H1 (cell line): Measurements from ENCODE around the gene DEXI. TPM values are rescaled to one million over a fixed set of nuclear protein-coding genes. Genes with fewer than 3 reads are reported as not detected.

Experiments
- CTCF ChIA-PET: fragments of 300-600 bp; sonication (Branson Sonifier 250); formaldehyde crosslinking; loops from one replicate; lab custom pipeline; 2021; ENCODE audit not compliant: partially characterized antibody; lab: Charles Lee
- POLR2A ChIA-PET: fragments of 300-600 bp; sonication (Branson Sonifier 250); formaldehyde crosslinking; loops from one replicate; lab custom pipeline; 2021; ENCODE audit warnings: inconsistent platforms; ENCODE audit not compliant: partially characterized antibody; lab: Charles Lee
- DNase-seq, 2 experiments: peaks; one replicate each; pipeline versions ENCODE4 v3.0.0 to v3.0.0-alpha.2; 2010 to 2022; ENCODE audit warnings: low spot score in 2 of 2, low read depth in 1 of 2, mixed read lengths in 1 of 2
- FAIRE-seq: peaks from 2 replicates; lab custom pipeline; 2011; peaks lifted over from hg19 to GRCh38; lab: Jason Lieb, UNC
- H2AFZ ChIP-seq: 2 replicates; pipeline ENCODE4 v1.8.1; 2012; ENCODE audit warnings: low read length, inconsistent platforms
- H2AK5ac ChIP-seq: 2 replicates; pipeline ENCODE4 v1.6.1; 2013; ENCODE audit warnings: low read depth, low read length
- H2BK120ac ChIP-seq: replicated peaks from 2 replicates; pipeline ENCODE3; 2013; ENCODE audit warnings: low read depth, low read length, inconsistent platforms
- H2BK12ac ChIP-seq: 2 replicates; pipeline ENCODE4 v1.6.1; 2013; ENCODE audit warnings: low read depth, low read length
- H2BK15ac ChIP-seq: 2 replicates; pipeline ENCODE4 v1.6.1; 2013; ENCODE audit warnings: low read length
- H2BK20ac ChIP-seq: 2 replicates; pipeline ENCODE4 v1.6.1; 2013; ENCODE audit warnings: low read length
- H2BK5ac ChIP-seq: 2 replicates; pipeline ENCODE4 v1.6.1; 2013; ENCODE audit warnings: low read depth, low read length
- H3K14ac ChIP-seq: 2 replicates; pipeline ENCODE4 v1.6.1; 2013; ENCODE audit warnings: inconsistent platforms; ENCODE audit not compliant: insufficient read length
- H3K18ac ChIP-seq: 2 replicates; pipeline ENCODE4 v1.6.1; 2013; ENCODE audit warnings: low read length; ENCODE audit errors: extremely low read depth
- H3K23ac ChIP-seq: 2 replicates; pipeline ENCODE4 v1.6.1; 2013; ENCODE audit warnings: inconsistent platforms; ENCODE audit not compliant: insufficient read length
- H3K23me2 ChIP-seq: 2 replicates; pipeline ENCODE4 v1.6.1; 2013; ENCODE audit warnings: low read depth, low read length
- H3K27ac ChIP-seq: 2 replicates; pipeline ENCODE4 v1.6.1; 2011; ENCODE audit warnings: low read depth, low read length, inconsistent platforms
- H3K27me3 ChIP-seq, 4 experiments: replicated peaks in 1 of 4; 1 replicate in 1 of 4; 2 replicates in 3 of 4; pipeline versions ENCODE4 v1.6.1 to v1.8.1; 2011 to 2013; ENCODE audit warnings: low read length in 3 of 4, mild to moderate bottlenecking in 3 of 4, inconsistent platforms in 2 of 4, mixed read lengths in 2 of 4, moderate library complexity in 1 of 4; ENCODE audit not compliant: control insufficient read depth in 3 of 4, insufficient read depth in 3 of 4; ENCODE audit errors: extremely low read depth in 1 of 4
- H3K36me3 ChIP-seq, 4 experiments: 2 replicates each; pipeline versions ENCODE4 v1.6.1 to v1.8.1; 2011 to 2013; ENCODE audit warnings: mild to moderate bottlenecking in 4 of 4, low read length in 3 of 4, moderate library complexity in 2 of 4, control low read depth in 1 of 4, inconsistent platforms in 1 of 4; ENCODE audit not compliant: insufficient read depth in 4 of 4, control insufficient read depth in 2 of 4
- H3K4ac ChIP-seq: replicated peaks from 2 replicates; pipeline ENCODE3; 2013; ENCODE audit warnings: low read length, low read depth, mixed read lengths, inconsistent platforms; ENCODE audit not compliant: insufficient read length
- H3K4me1 ChIP-seq, 4 experiments: replicated peaks in 1 of 4; 1 replicate in 1 of 4; 2 replicates in 3 of 4; pipeline versions ENCODE4 v1.6.1 to v1.8.1; 2011 to 2013; ENCODE audit warnings: low read length in 3 of 4, inconsistent platforms in 2 of 4, mixed read lengths in 1 of 4; ENCODE audit not compliant: insufficient read depth in 4 of 4, control insufficient read depth in 3 of 4
- H3K4me2 ChIP-seq, 2 experiments: 2 replicates each; pipeline versions ENCODE4 v1.6.1 to v1.8.1; 2011 to 2013; ENCODE audit warnings: low read depth in 2 of 2, low read length in 2 of 2, control low read depth in 1 of 2, inconsistent platforms in 1 of 2, mild to moderate bottlenecking in 1 of 2; ENCODE audit not compliant: insufficient read depth in 1 of 2
- H3K4me3 ChIP-seq, 4 experiments: fragments of 200-600, 300-600 bp in 1 of 4; sonication (generic), shearing (Covaris generic), sonication (Bioruptor Twin) in 1 of 4; 2 replicates each; pipeline versions ENCODE4 v1.5.1 to v1.8.1; 2011 to 2016; ENCODE audit warnings: low read length in 4 of 4, low read depth in 3 of 4, control low read depth in 2 of 4, inconsistent platforms in 2 of 4, mild to moderate bottlenecking in 2 of 4, mixed read lengths in 1 of 4, moderate library complexity in 1 of 4; ENCODE audit not compliant: insufficient read depth in 2 of 4; ENCODE audit errors: extremely low read depth in 1 of 4
- H3K56ac ChIP-seq: replicated peaks from 2 replicates; pipeline ENCODE3; 2013; ENCODE audit warnings: low read depth, mild to moderate bottlenecking, mixed read lengths, low read length, inconsistent platforms; ENCODE audit not compliant: insufficient read length
- H3K79me1 ChIP-seq: 2 replicates; pipeline ENCODE4 v1.6.1; 2013; ENCODE audit warnings: low read depth, low read length, control low read depth
- H3K79me2 ChIP-seq, 2 experiments: 2 replicates each; pipeline versions ENCODE4 v1.6.1 to v1.8.1; 2012 to 2013; ENCODE audit warnings: low read length in 2 of 2, mild to moderate bottlenecking in 2 of 2, inconsistent platforms in 1 of 2; ENCODE audit not compliant: insufficient read depth in 2 of 2, control insufficient read depth in 1 of 2
- H3K9ac ChIP-seq, 4 experiments: replicated peaks in 1 of 4; 1 replicate in 1 of 4; 2 replicates in 3 of 4; pipeline versions ENCODE4 v1.6.1 to v1.8.1; 2011 to 2013; ENCODE audit warnings: low read depth in 3 of 4, low read length in 3 of 4, control low read depth in 2 of 4, mild to moderate bottlenecking in 2 of 4, moderate library complexity in 2 of 4, inconsistent platforms in 1 of 4; ENCODE audit errors: extremely low read depth in 1 of 4
- H3K9me3 ChIP-seq, 2 experiments: 2 replicates each; pipeline versions ENCODE4 v1.6.1 to v1.8.1; 2012 to 2013; ENCODE audit warnings: mild to moderate bottlenecking in 2 of 2, moderate library complexity in 2 of 2, control low read depth in 1 of 2, inconsistent platforms in 1 of 2, low read depth in 1 of 2, low read length in 1 of 2, mixed read lengths in 1 of 2; ENCODE audit not compliant: insufficient read depth in 2 of 2
- H4K20me1 ChIP-seq, 2 experiments: replicated peaks in 1 of 2; 2 replicates each; pipeline versions ENCODE3 to v1.8.1; 2011 to 2013; ENCODE audit warnings: inconsistent platforms in 2 of 2, low read length in 2 of 2, mild to moderate bottlenecking in 1 of 2; ENCODE audit not compliant: insufficient read depth in 2 of 2, control insufficient read depth in 1 of 2
- H4K5ac ChIP-seq: 2 replicates; pipeline ENCODE4 v1.6.1; 2013; ENCODE audit warnings: low read length, low read depth, mixed read lengths, inconsistent platforms; ENCODE audit not compliant: insufficient read length
- H4K8ac ChIP-seq: 2 replicates; pipeline ENCODE4 v1.8.0; 2013; ENCODE audit warnings: mild to moderate bottlenecking, moderate library complexity, low read length, inconsistent platforms; ENCODE audit not compliant: insufficient read depth; ENCODE audit errors: extremely low read depth
- H4K91ac ChIP-seq: replicated peaks from 2 replicates; pipeline ENCODE3; 2013; ENCODE audit warnings: low read length, mixed read lengths, inconsistent platforms; ENCODE audit not compliant: insufficient read length
- BRCA1 ChIP-seq: IDR thresholded peaks from 2 replicates; pipeline ENCODE4 v1.6.1; 2012; ENCODE audit warnings: low read depth, low read length, improper control_type of control experiment
- CBX5 ChIP-seq: fragments of 300-800, 300-1000 bp; sonication (generic); IDR thresholded peaks from 2 replicates; pipeline ENCODE4 v1.7.1; 2016; ENCODE audit warnings: antibody characterized with exemption, low read length, low read depth
- CTCF ChIP-seq, 3 experiments: IDR thresholded peaks; 1 replicate in 2 of 3; 2 replicates in 1 of 3; pipeline versions ENCODE4 v1.5.1 to v1.6.1; 2011; ENCODE audit warnings: low read length in 3 of 3, mild to moderate bottlenecking in 3 of 3, inconsistent platforms in 2 of 3, low read depth in 1 of 3, moderate library complexity in 1 of 3; ENCODE audit not compliant: insufficient read depth in 1 of 3; ENCODE audit errors: control extremely low read depth in 1 of 3
- E2F6 ChIP-seq: IDR thresholded peaks from 2 replicates; pipeline ENCODE4 v1.6.1; 2012; ENCODE audit warnings: inconsistent platforms
- HDAC2 ChIP-seq, 2 experiments: fragments of 300-600 bp in 1 of 2; sonication (generic) in 1 of 2; IDR thresholded peaks; 2 replicates each; pipeline ENCODE4 v1.6.1; 2011 to 2012; ENCODE audit warnings: low read depth in 2 of 2, low read length in 2 of 2, mild to moderate bottlenecking in 2 of 2, moderate library complexity in 2 of 2, borderline replicate concordance in 1 of 2, inconsistent platforms in 1 of 2
- JUN ChIP-seq: IDR thresholded peaks from 2 replicates; pipeline ENCODE4 v1.6.1; 2011; ENCODE audit warnings: low read depth, mild to moderate bottlenecking, improper control_type of control experiment, low read length
- KDM4A ChIP-seq: IDR thresholded peaks from one replicate; pipeline ENCODE4 v1.7.1; 2012; ENCODE audit warnings: low read depth, mild to moderate bottlenecking, moderate library complexity, low read length, inconsistent platforms; ENCODE audit not compliant: severe bottlenecking
- MAFK ChIP-seq: IDR thresholded peaks from 2 replicates; pipeline ENCODE4 v1.6.1; 2012; ENCODE audit warnings: low read depth, mild to moderate bottlenecking, improper control_type of control experiment, low read length
- SP1 ChIP-seq: IDR thresholded peaks from 2 replicates; pipeline ENCODE4 v1.6.1; 2011; ENCODE audit warnings: low read depth, low read length
- SRF ChIP-seq: IDR thresholded peaks from 2 replicates; pipeline ENCODE4 v1.6.1; 2011; ENCODE audit warnings: mild to moderate bottlenecking, low read depth, low read length, moderate library complexity
- TAF1 ChIP-seq: IDR thresholded peaks from 2 replicates; pipeline ENCODE4 v1.6.1; 2011; ENCODE audit warnings: mild to moderate bottlenecking, low read depth, low read length
- WGBS, 2 experiments: shearing (Covaris generic) in 1 of 2; methylation state at CpG; one replicate each; pipeline versions ENCODE4 v1.1.6 to v1.1.7; 2013 to 2015; ENCODE audit warnings: low lambda C conversion rate in 2 of 2, mixed read lengths in 2 of 2, inconsistent platforms in 1 of 2, low coverage in 1 of 2, missing lambda C conversion rate in 1 of 2; ENCODE audit not compliant: insufficient replicate concordance in 2 of 2, insufficient coverage in 1 of 2, insufficient read length in 1 of 2; ENCODE audit errors: extremely low coverage in 1 of 2, missing lambda C conversion rate in 1 of 2; 5-methylcytosine and 5-hydroxymethylcytosine counted together
- polyA plus RNA-seq, 7 experiments: library from polyadenylated mRNA; depleted of rRNA in 3 of 7; stranded (reverse) in 5 of 7; unstranded in 2 of 7; fragments of >200 nt in 5 of 7; fragments of 200-250 nt in 2 of 7; gene quantifications; 1 replicate in 5 of 7; 2 replicates in 1 of 7; 4 replicates in 1 of 7; pipeline versions ENCODE4 v1.2.1 to v1.2.3, GENCODE V29; 2011 to 2013; ENCODE audit warnings: missing spikeins in 2 of 7, mixed read lengths in 2 of 7
- total RNA-seq: library from RNA; stranded (reverse); fragmentation: NEBNext Ultra II Directional; extraction: Animal tissue kit (Norgen Biotek cat#: 25700); gene quantifications from 2 replicates; pipeline ENCODE4 v1.2.1, GENCODE V29; 2021

DEXI gene
- total and polyA plus RNA-seq, 2 of the 8 experiments (the other 6 are each of a cell fraction or from before 2014, with no cell fraction given) = 39.5 to 47.3 TPM

- H2AK5ac ChIP-seq = no peak overlapping the region
- H3K14ac ChIP-seq = no peak overlapping the region
- no peaks in the 10 kb centered on the region for H4K20me1 ChIP-seq
- H4K91ac ChIP-seq = no peak overlapping the region
- no peak overlapping the region for H2BK5ac ChIP-seq
- ChIA-PET CTCF (interaction anchor here (2.2 to 2.4 kb wide), 2 partner anchors 12 to 380 kb away, joined by 5 to 8 read pairs; no protein-coding TSS in a partner anchor), POLR2A (no interaction called here)
- no peak for DNase-seq
- H2AFZ ChIP-seq = no peak overlapping the region
- no peak overlapping the region for H3K23ac ChIP-seq
- H3K9me3 ChIP-seq = no peaks in the 10 kb centered on the region
- H3K23me2 ChIP-seq = no peaks in the 10 kb centered on the region
- no peak overlapping the region for H3K4me2 ChIP-seq
- H3K18ac ChIP-seq = no peak overlapping the region
- no peak overlapping the region for H2BK15ac ChIP-seq
- no peak overlapping the region for H4K5ac ChIP-seq
- H4K8ac ChIP-seq = no peak overlapping the region
- no peaks in the 10 kb centered on the region for H3K27me3 ChIP-seq
- H3K4me3 ChIP-seq = no peak overlapping the region
- H2BK12ac ChIP-seq = no peak overlapping the region
- no peaks in the 10 kb centered on the region for H3K79me2 ChIP-seq
- H2BK120ac ChIP-seq = no peak overlapping the region
- no peak overlapping the region for H3K9ac ChIP-seq
- no peak overlapping the region for H3K4ac ChIP-seq
- no peak overlapping the region for H3K56ac ChIP-seq
- H2BK20ac ChIP-seq = no peak overlapping the region
- FAIRE-seq = no peak
- WGBS, 2 experiments = 69% methylated on average over 3 of the region's 3 CpGs; no CpG with 5 or more reads in 1 of the 2 experiments
- H3K36me3 ChIP-seq = peaks cover 0 to 3% (median 0%) of the 10 kb centered on the region in 4 experiments; a peak in 1 of 8 replicates
- peaks cover 0 to 3% (median 0%) of the 10 kb centered on the region in 4 experiments; a peak in 1 of 7 replicates for H3K4me1 ChIP-seq
- no peak overlapping the region for H3K27ac ChIP-seq
- H3K79me1 ChIP-seq = no peaks in the 10 kb centered on the region
- TF ChIP-seq SP1 (no peak), BRCA1 (no peak), TAF1 (no peak), KDM4A (no peak), SRF (no peak), E2F6 (no peak), CTCF (IDR thresholded peaks at IDR 0.05; ENCODE audit: control extremely low read depth in 1 of 3, insufficient read depth in 1 of 3, low read depth in 1 of 3, low read length in 3 of 3) (no peak), HDAC2 (IDR thresholded peaks at IDR 0.05; ENCODE audit: borderline replicate concordance in 1 of 2, low read depth in 2 of 2, low read length in 2 of 2) (no peak), MAFK (no peak), JUN (no peak), CBX5 (no peak)
These were observed 34.4 kb upstream of the DEXI start for GRCh38 chr16:10976634-10977033.
